Tibial nerve (tissue), 4 donors: Measurements from ENCODE around the gene RTCB. TPM values are rescaled to one million over a fixed set of nuclear protein-coding genes. Genes with fewer than 3 reads are reported as not detected.
"Not testable (repeated sequence)": the region's sequence is repeated elsewhere in the genome, so short reads cannot be mapped to it uniquely, and the experiment has no call there.

Experiments
- DNase-seq, 2 donors: peaks; one replicate each; pipeline ENCODE4 v3.0.0-alpha.2; 2019; ENCODE audit warnings: low spot score in 2 of 2
- H3K27ac ChIP-seq, 4 donors: fragments of 200-600 bp; sonication (generic) in 3 of 4; one replicate each; pipeline ENCODE4 v1.5.1; 2017 to 2019; ENCODE audit warnings: mild to moderate bottlenecking in 1 of 4
- H3K27me3 ChIP-seq, 2 donors: fragments of 200-600 bp; sonication (generic) in 1 of 2; one replicate each; pipeline versions ENCODE4 v1.5.1 to v1.6.0; 2017 to 2019
- H3K36me3 ChIP-seq, 3 donors: fragments of 200-600 bp; sonication (generic); one replicate each; pipeline ENCODE4 v1.5.1; 2018 to 2019
- H3K4me1 ChIP-seq, 4 donors: fragments of 200-600 bp; sonication (generic) in 3 of 4; one replicate each; pipeline ENCODE4 v1.5.1; 2017 to 2019
- H3K4me3 ChIP-seq, 4 donors: fragments of 200-600 bp; sonication (generic) in 3 of 4; one replicate each; pipeline ENCODE4 v1.5.1; 2017 to 2019; ENCODE audit warnings: mild to moderate bottlenecking in 1 of 4, moderate library complexity in 1 of 4
- H3K9me3 ChIP-seq, 4 donors: fragments of 200-600 bp; sonication (generic) in 3 of 4; one replicate each; pipeline ENCODE4 v1.5.1; 2017 to 2019
- CTCF ChIP-seq, 5 experiments: fragments of 200-600 bp in 3 of 5; fragments of 450-650 bp in 2 of 5; sonication (generic) in 3 of 5; IDR thresholded peaks; one replicate each; pipeline ENCODE4 v1.5.1; 2016 to 2019; ENCODE audit warnings: antibody characterized with exemption in 5 of 5, mild to moderate bottlenecking in 3 of 5, moderate library complexity in 2 of 5
- EP300 ChIP-seq, 2 donors: sonication (generic); formaldehyde crosslinking; IDR thresholded peaks; one replicate each; pipeline ENCODE4 v1.6.1; 2017; ENCODE audit warnings: antibody characterized with exemption in 2 of 2, mild to moderate bottlenecking in 1 of 2
- POLR2A ChIP-seq, 2 donors: fragments of 450-650 bp; IDR thresholded peaks; one replicate each; pipeline ENCODE4 v1.6.1; 2017; ENCODE audit warnings: antibody characterized with exemption in 2 of 2, mild to moderate bottlenecking in 2 of 2, moderate library complexity in 2 of 2
- WGBS, 2 donors: methylation state at CpG; one replicate each; pipeline ENCODE4 v1.1.5; 2018; 5-methylcytosine and 5-hydroxymethylcytosine counted together
- total RNA-seq, 4 donors: library from RNA; depleted of rRNA; stranded (reverse); fragments of >200 nt; gene quantifications; one replicate each; pipeline ENCODE4 v1.1.0, GENCODE V29; 2016

Gene RTCB
- total RNA-seq, 4 donors from 2014 or later, result 43.2 to 72.5 (median 49.2) TPM

- Histone ChIP-seq H3K4me3 (no peak overlapping the region), H3K27me3 (no peaks in the 10 kb centered on the region), H3K4me1 (no peaks in the 10 kb centered on the region), H3K27ac (no peak overlapping the region), H3K36me3 (no peaks in the 10 kb centered on the region), H3K9me3 (no peaks in the 10 kb centered on the region)
- DNase-seq, result no peak
- TF ChIP-seq CTCF (IDR thresholded peaks at IDR 0.05), result no peak
- TF ChIP-seq EP300 (IDR thresholded peaks at IDR 0.05), result no peak
- TF ChIP-seq POLR2A (IDR thresholded peaks at IDR 0.05), result no peak
- WGBS, 2 donors, result 95 to 99% methylated on average over 10 to 17 of the region's 19 CpGs
Observed at GRCh38 chr22:32353840-32354239, 58.2 kb downstream of the RTCB start.

- Histone ChIP-seq H3K4me1 (no peaks in the 10 kb centered on the region), H3K4me3 (no peak overlapping the region), H3K27ac (no peak overlapping the region), H3K36me3 (no peaks in the 10 kb centered on the region), H3K27me3 (no peaks in the 10 kb centered on the region), H3K9me3 (no peaks in the 10 kb centered on the region)
- WGBS, 2 donors, result 94 to 97% methylated on average over 10 to 28 of the region's 28 CpGs
- TF ChIP-seq EP300 (IDR thresholded peaks at IDR 0.05) (no peak), POLR2A (IDR thresholded peaks at IDR 0.05) (no peak), CTCF (IDR thresholded peaks at IDR 0.05) (no peak)
- DNase-seq, result no peak
Observed at GRCh38 chr22:32353292-32353691, 58.8 kb downstream of the RTCB start.

GRCh38 chr22:32352681-32353080 is 59.4 kb downstream of the RTCB start:
- H3K4me1 ChIP-seq, result no peaks in the 10 kb centered on the region
- no peaks in the 10 kb centered on the region for H3K36me3 ChIP-seq
- no peak overlapping the region for H3K27ac ChIP-seq
- no peaks in the 10 kb centered on the region for H3K9me3 ChIP-seq
- TF ChIP-seq EP300 (IDR thresholded peaks at IDR 0.05), result no peak
- TF ChIP-seq POLR2A (IDR thresholded peaks at IDR 0.05), result no peak
- TF ChIP-seq CTCF (IDR thresholded peaks at IDR 0.05), result no peak
- WGBS, 2 donors, result 95 to 96% methylated on average over 13 to 14 of the region's 14 CpGs
- DNase-seq, result no peak
- no peak overlapping the region for H3K4me3 ChIP-seq
- no peaks in the 10 kb centered on the region for H3K27me3 ChIP-seq

- H3K27ac ChIP-seq, H3K36me3 ChIP-seq, H3K4me3 ChIP-seq, H3K9me3 ChIP-seq, H3K27me3 ChIP-seq, DNase-seq, H3K4me1 ChIP-seq: not testable (repeated sequence)
- 95 to 100% methylated on average over 1 of the region's 1 CpG for WGBS, 2 donors
Observed at GRCh38 chr22:32351875-32352274, 60.2 kb downstream of the RTCB start.

GRCh38 chr22:32348031-32348611 is 63.9 kb downstream of the RTCB start:
- no peaks in the 10 kb centered on the region for H3K4me1 ChIP-seq
- WGBS, 2 donors, result 79 to 84% methylated on average over 6 of the region's 6 CpGs
- H3K36me3 ChIP-seq, result no peaks in the 10 kb centered on the region
- DNase-seq, result no peak
- no peaks in the 10 kb centered on the region for H3K27me3 ChIP-seq
- no peak overlapping the region for H3K4me3 ChIP-seq
- H3K27ac ChIP-seq, result no peak overlapping the region
- TF ChIP-seq EP300 (IDR thresholded peaks at IDR 0.05), result no peak
- no peak for TF ChIP-seq CTCF (IDR thresholded peaks at IDR 0.05)
- no peak for TF ChIP-seq POLR2A (IDR thresholded peaks at IDR 0.05)
- H3K9me3 ChIP-seq, result no peaks in the 10 kb centered on the region

- Histone ChIP-seq H3K4me3 (no peak overlapping the region), H3K36me3 (no peaks in the 10 kb centered on the region), H3K27me3 (peaks cover 0 to 4% of the 10 kb centered on the region in 2 donors), H3K27ac (no peak overlapping the region), H3K4me1 (no peaks in the 10 kb centered on the region), H3K9me3 (no peaks in the 10 kb centered on the region)
- no peak for DNase-seq
- TF ChIP-seq EP300 (IDR thresholded peaks at IDR 0.05) (no peak), CTCF (IDR thresholded peaks at IDR 0.05) (no peak), POLR2A (IDR thresholded peaks at IDR 0.05) (no peak)
- WGBS, 2 donors, result 72% methylated on average over 5 of the region's 5 CpGs
Observed at GRCh38 chr22:32343941-32344340, 68.1 kb downstream of the RTCB start.
